GM21423 (cell line): ENCODE data around the gene KCNH1.

ENCODE experiments used
- ATAC-seq: cut with Tn5 transposase; IDR thresholded peaks from one replicate; pipeline ENCODE4 v1.9.1; 2021; ENCODE audit warnings: mild to moderate bottlenecking, moderate library complexity; ENCODE audit not compliant: unreplicated experiment

The KCNH1 gene

GRCh38 chr1:210920716-210921694 lies 212.9 kb downstream of the KCNH1 start:
- ATAC-seq: no peak

GRCh38 chr1:210920258-210920657 lies 213.7 kb downstream of the KCNH1 start:
- ATAC-seq: no peak

DNA sequence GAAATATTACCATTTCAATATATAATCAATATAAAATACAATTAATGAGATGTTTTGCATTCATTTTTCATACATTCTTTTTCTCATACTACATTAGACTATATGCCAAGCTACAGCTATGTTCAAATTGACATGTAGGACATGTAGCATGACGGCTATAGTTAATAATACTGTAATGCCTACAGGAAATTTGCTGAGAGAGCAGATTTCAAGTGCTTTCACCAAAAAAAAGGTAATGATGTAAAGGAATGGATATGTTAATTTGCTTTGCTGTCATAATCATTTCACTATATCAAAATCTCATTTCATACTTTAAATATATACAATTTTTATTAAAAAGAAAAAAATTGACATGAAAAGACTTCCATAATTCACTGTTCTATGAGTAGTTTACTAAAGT lies 215.1 kb downstream of the KCNH1 start:
- no peak for ATAC-seq

DNA sequence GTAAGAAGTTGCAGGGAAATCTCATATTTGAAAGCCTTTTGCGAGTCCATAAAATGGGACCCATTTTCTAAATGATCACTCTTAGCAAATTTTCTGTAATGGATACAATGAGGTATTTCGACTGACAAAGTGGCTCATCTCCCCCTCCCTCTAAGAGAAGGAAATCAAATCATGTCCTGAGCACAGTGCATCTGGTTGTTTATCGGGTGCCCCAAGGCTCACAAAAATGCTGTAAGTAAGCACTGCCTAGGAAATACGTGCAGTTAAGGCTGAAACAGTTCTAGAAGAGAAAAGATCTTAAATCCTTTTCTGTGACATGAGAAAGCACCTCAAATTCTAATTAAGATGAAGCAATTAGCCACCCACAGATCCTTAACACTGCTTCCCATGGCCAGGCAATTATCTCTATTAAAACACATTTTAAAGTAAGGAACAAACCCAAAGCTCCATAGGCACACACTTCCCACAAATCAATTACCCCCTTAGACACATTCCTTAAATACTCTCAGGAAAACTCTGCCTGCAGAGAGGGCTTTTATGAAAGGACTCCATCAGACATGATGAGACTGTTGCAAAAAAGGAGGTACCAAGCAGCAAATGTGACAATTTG lies 216.3 kb downstream of the KCNH1 start:
- no peak for ATAC-seq

- ATAC-seq: no peak
These were observed 217.4 kb downstream of the KCNH1 start for GRCh38 chr1:210916548-210916947.

DNA sequence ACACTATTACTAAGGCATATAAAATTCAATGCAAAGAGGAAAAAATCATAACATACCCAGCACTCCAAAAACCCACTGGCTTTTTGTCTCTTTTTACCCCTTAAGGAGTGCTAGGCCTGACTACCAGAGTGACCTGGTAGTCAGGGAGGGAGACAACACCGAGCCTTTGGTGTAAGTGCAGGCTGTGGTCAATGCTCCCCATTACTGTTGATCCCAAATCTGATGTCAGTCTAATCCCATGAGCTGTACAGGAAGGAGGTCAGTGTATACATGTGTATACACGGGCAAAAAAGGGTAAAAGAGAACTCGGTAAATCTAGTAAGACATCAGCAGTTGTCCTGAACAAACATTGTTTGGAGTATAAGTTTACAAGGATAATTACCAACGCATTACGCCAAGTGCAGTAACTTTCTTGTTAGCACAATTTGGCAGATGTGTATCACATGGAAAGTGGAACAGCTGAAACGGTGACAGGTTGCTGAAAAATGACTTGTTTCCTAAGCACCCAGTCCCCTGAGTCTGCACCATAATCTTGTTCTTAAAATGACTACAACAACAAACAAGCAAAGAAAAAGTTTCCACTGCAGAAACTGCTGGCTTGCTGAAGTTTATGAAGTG lies 217.9 kb downstream of the KCNH1 start:
- ATAC-seq: no peak

DNA sequence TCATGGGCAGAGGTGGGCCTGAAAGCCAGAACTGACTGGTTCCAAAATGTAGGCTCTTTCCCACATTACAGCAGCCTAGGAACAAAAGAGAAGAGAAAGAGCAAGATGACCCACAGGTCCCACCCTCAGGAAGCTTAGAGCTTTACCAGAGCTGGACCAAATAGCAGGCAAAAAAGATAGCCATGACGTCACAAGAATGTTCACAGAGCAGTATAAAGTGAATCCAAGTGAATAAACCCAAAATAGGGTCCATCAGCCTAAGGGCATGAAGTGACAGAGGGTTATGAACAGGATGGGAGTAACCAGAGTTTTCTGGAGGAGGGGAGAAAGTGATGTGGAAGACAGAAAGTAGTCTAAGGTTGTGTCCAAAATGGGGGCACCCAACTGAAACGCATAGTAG lies 221.2 kb downstream of the KCNH1 start:
- ATAC-seq: no peak

GRCh38 chr1:210910020-210910575 lies 223.8 kb downstream of the KCNH1 start:
- ATAC-seq: no peak

- ATAC-seq: no peak
These were observed 225.2 kb downstream of the KCNH1 start for GRCh38 chr1:210908791-210909190.

GRCh38 chr1:210908257-210908656 lies 225.7 kb downstream of the KCNH1 start:
- ATAC-seq: no peak

- ATAC-seq: no peak
These were observed 226.6 kb downstream of the KCNH1 start for GRCh38 chr1:210907251-210907805.

DNA sequence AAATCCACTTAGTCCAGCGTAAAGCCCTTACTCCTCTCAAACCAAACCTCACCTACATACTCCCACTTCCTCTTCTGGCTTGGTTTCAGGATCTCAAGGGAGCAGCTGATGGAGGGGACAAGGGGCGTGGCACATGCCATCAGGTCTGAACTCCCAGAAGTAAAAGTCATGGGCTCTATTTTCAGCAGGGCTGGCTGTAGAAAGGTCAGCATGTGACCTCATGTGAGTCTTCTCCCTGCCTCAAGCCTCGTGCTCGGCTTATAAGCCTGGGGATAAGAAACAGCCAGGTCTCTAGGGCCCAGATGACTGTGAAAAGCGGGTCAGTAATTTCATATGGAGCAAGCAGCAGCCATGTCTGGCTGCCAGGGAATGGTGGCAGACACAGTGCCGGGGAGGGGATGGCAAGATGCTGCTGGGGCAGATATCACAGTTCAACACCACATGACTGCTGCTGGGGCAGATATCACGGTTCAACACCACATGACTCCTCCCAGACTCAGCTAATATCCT lies 227.9 kb downstream of the KCNH1 start:
- no peak for ATAC-seq

DNA sequence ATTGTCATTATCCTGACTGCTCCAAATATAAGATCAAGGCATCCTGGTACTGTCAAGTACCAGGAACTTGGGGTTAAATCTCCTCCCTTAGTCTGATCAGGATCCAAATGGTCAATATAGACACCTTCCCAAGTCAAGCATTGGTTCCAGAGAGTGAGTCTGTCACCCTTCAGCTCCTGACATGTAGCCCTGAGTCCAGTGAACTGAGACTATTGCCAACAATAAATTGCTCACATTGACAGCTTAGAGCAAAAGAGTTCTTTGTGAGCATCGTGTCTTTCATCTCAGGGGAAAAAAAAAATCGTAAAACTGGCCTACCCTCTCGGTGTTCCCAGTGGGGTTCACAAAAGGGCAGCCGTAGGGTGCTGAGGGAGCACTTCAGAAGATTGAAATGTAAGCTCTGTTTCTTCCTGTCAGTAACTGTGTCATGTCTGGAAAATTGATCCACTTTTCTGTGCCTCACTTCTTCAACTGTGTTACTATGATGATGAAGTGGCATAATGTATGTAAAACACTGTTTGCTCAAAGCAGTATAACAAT lies 228.5 kb downstream of the KCNH1 start:
- ATAC-seq: no peak

GRCh38 chr1:210901981-210902770 lies 231.8 kb downstream of the KCNH1 start:
- ATAC-seq: no peak

GRCh38 chr1:210900820-210901219 lies 233.1 kb downstream of the KCNH1 start:
- no peak for ATAC-seq

GRCh38 chr1:210900079-210900478 lies 233.9 kb downstream of the KCNH1 start:
- no peak for ATAC-seq

DNA sequence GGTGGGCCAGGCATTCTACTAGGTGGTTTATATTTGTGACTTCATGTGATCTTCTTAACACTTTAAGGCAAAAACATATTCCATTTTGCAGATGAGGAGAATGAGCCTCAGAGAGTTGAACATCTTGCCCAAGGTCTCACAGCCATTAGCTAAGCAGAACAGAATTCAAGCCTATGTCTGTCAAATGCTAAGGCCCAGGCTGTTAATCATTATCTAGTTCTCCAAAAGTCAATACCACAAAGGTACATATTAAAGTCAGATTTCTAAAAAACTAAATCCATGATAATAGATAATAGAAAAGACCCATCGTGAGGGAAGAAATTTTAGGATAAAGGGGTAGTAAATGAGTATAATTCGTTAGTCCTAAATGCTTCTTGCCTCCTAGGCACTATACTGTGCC lies 234.3 kb downstream of the KCNH1 start:
- ATAC-seq: no peak

- ATAC-seq: no peak
These were observed 235.5 kb downstream of the KCNH1 start for GRCh38 chr1:210898473-210898872.

DNA sequence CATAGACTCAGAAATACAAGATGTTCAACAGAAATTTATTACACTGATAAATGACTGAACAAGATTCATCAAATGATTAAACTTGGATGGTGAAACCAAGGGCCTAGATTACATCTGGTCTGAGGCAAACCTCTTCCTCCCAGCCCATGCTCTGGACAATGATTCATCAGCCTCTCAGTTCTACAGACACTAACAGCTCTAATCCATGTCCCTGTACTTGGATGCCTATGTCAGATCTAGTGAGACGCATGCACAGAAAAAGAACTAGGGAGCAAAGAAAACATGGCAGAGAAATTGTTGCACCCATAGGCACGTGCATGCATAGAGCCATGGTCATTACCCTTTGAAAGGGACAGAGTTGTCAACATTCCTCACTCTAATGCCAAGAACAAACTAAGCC lies 250.1 kb downstream of the KCNH1 start:
- ATAC-seq: no peak
